ENCODE results near the gene ANGPTL2. TPM values are rescaled to one million over a fixed set of nuclear protein-coding genes. Genes with fewer than 3 reads are reported as not detected.
"Not testable (repeated sequence)": the region's sequence is repeated elsewhere in the genome, so short reads cannot be mapped to it uniquely, and the experiment has no call there.

The ANGPTL2 gene, protein sequence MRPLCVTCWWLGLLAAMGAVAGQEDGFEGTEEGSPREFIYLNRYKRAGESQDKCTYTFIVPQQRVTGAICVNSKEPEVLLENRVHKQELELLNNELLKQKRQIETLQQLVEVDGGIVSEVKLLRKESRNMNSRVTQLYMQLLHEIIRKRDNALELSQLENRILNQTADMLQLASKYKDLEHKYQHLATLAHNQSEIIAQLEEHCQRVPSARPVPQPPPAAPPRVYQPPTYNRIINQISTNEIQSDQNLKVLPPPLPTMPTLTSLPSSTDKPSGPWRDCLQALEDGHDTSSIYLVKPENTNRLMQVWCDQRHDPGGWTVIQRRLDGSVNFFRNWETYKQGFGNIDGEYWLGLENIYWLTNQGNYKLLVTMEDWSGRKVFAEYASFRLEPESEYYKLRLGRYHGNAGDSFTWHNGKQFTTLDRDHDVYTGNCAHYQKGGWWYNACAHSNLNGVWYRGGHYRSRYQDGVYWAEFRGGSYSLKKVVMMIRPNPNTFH
- total RNA-seq = not detected in 2 replicates

DNA sequence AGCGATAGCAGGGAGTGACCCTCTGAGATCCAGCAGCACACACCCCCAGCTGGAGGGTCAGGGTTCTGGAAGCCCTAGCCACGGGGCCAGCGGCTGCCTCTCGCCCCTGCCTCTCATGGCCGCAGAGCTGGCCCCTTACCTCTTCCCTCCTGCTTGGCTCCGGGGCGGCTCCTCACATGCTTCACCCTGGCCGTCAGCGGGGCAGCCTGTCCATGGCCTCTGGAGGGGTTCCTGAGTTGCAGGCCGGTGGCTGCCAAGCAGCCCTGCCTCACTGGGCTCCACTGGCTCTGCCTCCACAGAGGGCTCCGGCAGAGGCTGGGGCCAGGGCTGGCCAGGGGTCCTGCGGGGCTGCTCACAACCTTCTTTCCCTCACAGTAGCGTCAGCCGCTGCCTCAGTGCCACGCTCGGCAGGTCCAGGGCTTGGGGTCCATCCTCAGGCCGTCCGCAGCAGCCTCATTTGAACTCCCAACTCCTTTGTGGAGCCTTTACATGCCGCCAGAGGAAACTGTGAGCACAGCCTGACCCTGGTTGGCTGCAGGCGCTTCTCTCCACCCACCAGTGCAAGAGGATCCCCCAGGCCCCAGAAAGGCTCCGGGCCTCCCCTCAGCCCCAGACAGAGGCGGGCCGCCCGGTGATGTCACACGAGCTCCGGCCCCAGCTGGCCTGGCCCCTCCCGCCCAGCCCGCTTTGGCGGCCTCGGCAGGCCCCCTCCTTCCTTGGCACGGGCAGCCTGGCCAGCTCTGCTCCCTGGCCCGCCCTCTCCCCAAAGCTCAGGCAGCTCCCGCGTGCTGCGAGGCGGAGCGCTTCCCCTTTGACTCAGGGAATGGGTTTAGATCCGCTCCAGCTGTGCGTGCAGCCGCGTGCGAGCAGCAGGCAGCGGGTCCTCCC, at the start of gene ANGPTL2:
Gene ANGPTL2, minus strand, starts transcription at position 460 of the 888 bp plus-strand sequence. CDS start 13,904 bp downstream, outside the sequence.
- Mint-ChIP-seq H3K27ac (no peak within 1 kb of the TSS), H3K9me3 (no peaks in the 10 kb centered on the region)

DNA sequence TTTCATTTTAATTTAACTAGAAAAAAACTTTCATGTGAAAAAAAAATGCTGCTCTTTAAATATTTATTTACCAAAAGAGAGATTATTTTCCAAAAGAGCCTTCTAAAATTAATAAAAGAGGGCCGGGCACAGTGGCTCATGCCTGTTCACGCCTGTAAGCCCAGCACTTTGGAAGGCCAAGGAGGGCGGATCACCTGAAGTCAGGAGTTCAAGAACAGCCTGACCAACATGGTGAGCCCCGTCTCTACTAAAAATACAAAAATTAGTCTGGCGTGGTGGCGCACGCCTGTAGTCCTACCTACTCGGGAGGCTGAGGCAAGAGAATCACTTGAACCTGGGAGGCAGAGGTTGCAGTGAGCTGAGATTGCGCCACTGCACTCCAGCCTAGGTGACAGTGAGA, 48.9 kb upstream of the ANGPTL2 start:
- H3K4me3 Mint-ChIP-seq (ENCODE audit: low read depth); H3K27me3 Mint-ChIP-seq (ENCODE audit: low read depth); intact Hi-C loops (cut with micrococcal nuclease); H3K4me1 Mint-ChIP-seq (ENCODE audit: low read depth); H3K9me3 Mint-ChIP-seq; H3K27ac Mint-ChIP-seq; DNase-seq (ENCODE audit: low spot score); H3K36me3 Mint-ChIP-seq (ENCODE audit: low read depth): not testable (repeated sequence)

More for the DNA sequence above, at the start of gene ANGPTL2:
- intact Hi-C loops (cut with micrococcal nuclease) = no loop called here
- no peak for DNase-seq (ENCODE audit: low spot score)
- H3K27me3 Mint-ChIP-seq (ENCODE audit: low read depth) = peaks cover 68% of the 10 kb centered on the region
- no peak within 1 kb of the TSS for H3K4me3 Mint-ChIP-seq (ENCODE audit: low read depth)
- no peaks in the 10 kb centered on the region for H3K4me1 Mint-ChIP-seq (ENCODE audit: low read depth)
- H3K36me3 Mint-ChIP-seq (ENCODE audit: low read depth) = no peaks in the 10 kb centered on the region

DNA sequence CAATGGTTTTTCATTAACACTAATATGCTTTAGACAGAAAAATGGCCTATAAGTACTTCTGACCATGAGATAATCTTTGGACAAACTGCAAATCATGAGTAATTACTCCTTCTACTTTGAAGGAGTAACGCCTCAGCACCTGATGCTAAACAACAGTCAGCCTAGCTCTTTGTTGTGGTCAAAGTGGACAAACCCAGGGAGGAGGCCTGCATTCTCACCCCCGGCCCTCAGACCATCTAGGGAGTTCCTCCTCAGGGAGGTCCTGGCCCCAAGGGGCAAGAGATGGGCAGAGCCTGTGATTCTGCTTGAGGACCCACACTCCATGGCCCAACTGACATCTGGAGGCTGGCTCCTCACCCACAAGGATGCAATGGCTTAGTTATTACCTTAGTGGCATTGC, 48.2 kb upstream of the ANGPTL2 start:
- Mint-ChIP-seq H3K27ac (no peak overlapping the region), H3K27me3 (ENCODE audit: low read depth) (peaks cover 10% of the 10 kb centered on the region), H3K9me3 (no peaks in the 10 kb centered on the region), H3K4me1 (ENCODE audit: low read depth) (no peaks in the 10 kb centered on the region), H3K4me3 (ENCODE audit: low read depth) (no peak overlapping the region), H3K36me3 (ENCODE audit: low read depth) (no peaks in the 10 kb centered on the region)
- no peak for DNase-seq (ENCODE audit: low spot score)
- intact Hi-C loops (cut with micrococcal nuclease) = no loop called here

DNA sequence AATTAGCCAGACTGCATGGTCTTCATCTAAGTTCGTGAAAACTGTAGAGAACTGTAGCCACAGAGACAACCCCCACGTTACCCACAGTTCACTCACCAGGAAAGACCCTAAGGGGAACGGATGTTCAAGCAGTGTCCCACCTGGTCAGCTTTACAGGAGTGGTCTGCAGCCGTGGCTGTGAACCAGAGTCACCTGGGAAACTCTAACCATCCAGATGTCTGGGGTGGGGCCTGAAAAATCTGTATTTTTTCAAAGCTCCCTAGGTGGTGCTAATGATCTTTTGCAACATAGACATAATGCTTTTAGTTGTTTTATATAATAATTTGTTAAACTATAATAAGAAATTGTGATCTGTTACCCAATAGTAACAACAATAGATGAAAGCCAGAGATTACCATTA, 47.7 kb upstream of the ANGPTL2 start:
- DNase-seq (ENCODE audit: low spot score) = no peak
- intact Hi-C loops (cut with micrococcal nuclease) = no loop called here
- no peak overlapping the region for H3K4me3 Mint-ChIP-seq (ENCODE audit: low read depth)
- peaks cover 13% of the 10 kb centered on the region for H3K27me3 Mint-ChIP-seq (ENCODE audit: low read depth)
- no peaks in the 10 kb centered on the region for H3K36me3 Mint-ChIP-seq (ENCODE audit: low read depth)
- no peak overlapping the region for H3K27ac Mint-ChIP-seq
- H3K4me1 Mint-ChIP-seq (ENCODE audit: low read depth) = no peaks in the 10 kb centered on the region
- H3K9me3 Mint-ChIP-seq = no peaks in the 10 kb centered on the region

DNA sequence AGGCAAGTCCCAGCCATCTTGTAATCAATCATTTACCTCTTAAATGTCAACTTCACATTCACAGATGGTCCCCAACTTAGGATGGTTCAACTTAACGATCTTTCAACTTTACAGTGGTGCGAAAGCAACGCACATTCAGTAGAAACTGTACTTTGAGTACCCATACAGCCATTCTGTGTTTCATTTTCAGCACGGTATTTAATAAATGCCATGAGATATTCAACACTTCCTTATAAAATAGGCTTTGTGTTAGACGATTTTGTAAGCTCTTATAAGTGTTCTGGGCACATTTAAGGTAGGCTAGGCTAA, 47.1 kb upstream of the ANGPTL2 start:
- H3K9me3 Mint-ChIP-seq = no peaks in the 10 kb centered on the region
- peaks cover 13% of the 10 kb centered on the region for H3K27me3 Mint-ChIP-seq (ENCODE audit: low read depth)
- H3K27ac Mint-ChIP-seq = no peak overlapping the region
- DNase-seq (ENCODE audit: low spot score) = no peak
- H3K36me3 Mint-ChIP-seq (ENCODE audit: low read depth) = no peaks in the 10 kb centered on the region
- no peaks in the 10 kb centered on the region for H3K4me1 Mint-ChIP-seq (ENCODE audit: low read depth)
- intact Hi-C loops (cut with micrococcal nuclease) = no loop called here
- H3K4me3 Mint-ChIP-seq (ENCODE audit: low read depth) = no peak overlapping the region

DNA sequence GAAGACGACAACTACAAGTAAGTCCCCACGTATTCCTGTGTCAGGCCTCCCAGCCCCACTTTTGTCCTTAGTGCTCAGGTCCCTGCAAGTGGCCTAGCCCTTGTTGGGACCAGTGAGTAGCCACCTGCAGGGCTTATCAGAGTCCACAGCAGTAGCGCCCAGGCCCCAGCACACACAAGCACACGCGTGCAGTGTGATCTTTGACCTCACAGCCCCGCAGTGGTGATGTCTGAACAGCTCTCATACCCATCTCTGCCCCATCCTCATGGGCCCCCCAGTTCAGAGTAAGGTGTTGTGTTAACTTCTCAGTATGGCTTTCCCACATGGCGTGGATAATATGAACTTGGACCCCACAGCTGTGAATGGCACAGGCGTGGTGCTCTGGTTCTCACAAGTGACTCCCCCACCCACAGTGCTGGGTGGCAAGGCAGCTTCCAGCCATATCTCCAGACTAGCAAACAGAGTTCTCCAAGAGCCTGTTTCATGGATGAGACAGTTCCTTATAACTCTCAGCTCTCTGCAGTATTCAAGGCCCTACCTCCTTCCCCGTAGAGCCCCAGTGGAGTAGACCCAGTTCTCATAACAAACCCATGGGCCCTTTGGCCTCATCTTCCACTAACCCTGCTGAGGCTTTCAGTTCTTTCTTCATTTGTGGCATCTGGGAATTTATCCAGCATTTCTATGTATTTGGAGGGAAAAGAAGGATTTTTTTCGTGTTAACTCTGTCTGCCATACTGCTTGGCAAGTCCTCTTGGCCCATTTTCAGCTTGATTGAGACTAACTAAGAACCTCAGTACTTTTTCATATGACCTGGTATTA, 46.5 kb upstream of the ANGPTL2 start:
- H3K27ac Mint-ChIP-seq = no peak overlapping the region
- no peak overlapping the region for H3K4me3 Mint-ChIP-seq (ENCODE audit: low read depth)
- peaks cover under 1% of the 10 kb centered on the region for H3K4me1 Mint-ChIP-seq (ENCODE audit: low read depth)
- no peaks in the 10 kb centered on the region for H3K36me3 Mint-ChIP-seq (ENCODE audit: low read depth)
- H3K27me3 Mint-ChIP-seq (ENCODE audit: low read depth) = peaks cover 13% of the 10 kb centered on the region
- no peaks in the 10 kb centered on the region for H3K9me3 Mint-ChIP-seq
- intact Hi-C loops (cut with micrococcal nuclease) = no loop called here
- no peak for DNase-seq (ENCODE audit: low spot score)

DNA sequence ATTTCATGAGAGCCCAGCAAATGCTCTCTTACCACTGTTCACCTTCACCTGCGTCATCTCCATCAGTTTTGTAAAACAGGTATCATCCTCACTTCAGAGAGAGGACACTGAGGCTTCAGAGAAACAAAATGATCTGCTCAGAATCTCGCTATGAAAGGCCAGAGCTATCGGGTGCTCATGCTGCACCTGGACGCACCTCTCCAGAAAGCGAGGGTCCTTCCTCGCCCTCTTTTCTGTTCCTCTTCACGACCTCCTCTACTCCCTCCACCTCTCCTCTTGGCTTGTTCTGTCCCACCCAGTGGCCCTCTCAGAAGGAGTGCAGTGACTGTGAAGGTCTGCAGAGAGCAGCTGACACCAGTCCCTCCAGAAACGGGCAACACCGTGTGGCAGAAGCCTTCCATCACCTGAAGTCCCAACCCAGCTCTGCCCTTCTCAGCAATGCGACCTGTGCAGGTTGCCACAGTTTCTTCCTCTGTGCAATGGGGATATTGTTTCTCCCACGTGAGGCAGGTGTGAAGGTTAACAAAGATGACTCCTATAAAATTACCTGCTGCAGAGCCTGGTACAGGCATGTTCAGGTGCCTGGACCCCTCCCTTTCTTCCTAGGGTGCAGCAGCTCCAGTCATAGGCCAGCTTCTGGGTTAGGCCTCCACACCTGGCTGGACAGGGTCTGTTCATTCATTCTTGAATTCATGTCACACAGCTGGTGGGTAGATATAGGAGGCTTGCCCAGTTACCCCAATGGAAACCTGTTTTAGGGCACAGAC, 45.3 kb upstream of the ANGPTL2 start:
- DNase-seq (ENCODE audit: low spot score) = no peak
- Mint-ChIP-seq H3K4me3 (ENCODE audit: low read depth) (no peak overlapping the region), H3K4me1 (ENCODE audit: low read depth) (peaks cover 11% of the 10 kb centered on the region), H3K27ac (no peak overlapping the region), H3K9me3 (no peaks in the 10 kb centered on the region), H3K36me3 (ENCODE audit: low read depth) (no peaks in the 10 kb centered on the region), H3K27me3 (ENCODE audit: low read depth) (peaks cover 13% of the 10 kb centered on the region)
- intact Hi-C loops (cut with micrococcal nuclease) = no loop called here

DNA sequence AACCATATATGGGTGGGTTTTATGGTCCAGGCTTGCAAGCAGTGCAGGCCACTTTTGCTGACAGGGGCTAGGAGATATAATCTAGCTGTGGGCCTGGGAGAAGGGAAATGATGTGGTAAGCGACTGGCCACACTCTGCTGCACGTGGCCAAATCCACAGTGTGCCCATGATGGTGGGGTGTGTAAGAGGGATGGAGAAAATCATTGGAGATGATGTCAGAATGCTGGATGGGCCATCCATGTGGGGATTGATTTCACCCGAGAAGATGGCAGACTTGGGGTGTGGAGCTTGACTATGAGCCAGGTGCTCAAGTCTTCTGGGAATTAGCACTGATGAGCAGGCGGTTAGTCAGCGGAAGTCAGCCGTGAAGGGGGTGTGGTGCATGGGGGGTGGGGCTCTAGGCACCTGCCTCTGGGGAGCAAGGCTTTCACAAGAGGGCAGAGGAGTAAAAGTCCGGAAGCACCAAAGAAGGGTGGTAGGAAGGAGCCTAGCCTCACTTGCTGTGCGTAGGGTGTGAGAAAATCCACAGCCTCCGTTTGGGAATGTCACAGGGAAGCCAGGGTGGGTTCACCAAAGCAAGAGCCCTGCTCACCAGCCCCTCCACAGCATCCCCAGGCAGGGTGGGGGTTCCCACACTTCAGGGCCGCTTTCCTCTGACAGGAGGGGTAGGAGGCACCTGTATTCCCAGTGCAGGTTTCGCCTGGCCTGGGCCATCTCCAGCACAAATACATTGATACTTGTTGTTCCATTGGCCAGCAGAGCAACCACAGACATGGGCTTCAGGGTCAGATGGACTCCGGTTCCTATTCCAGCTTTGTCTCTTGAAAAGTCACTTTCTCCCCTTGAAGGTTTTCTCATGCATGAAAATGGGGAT, 44.5 kb upstream of the ANGPTL2 start:
- peaks cover 18% of the 10 kb centered on the region for H3K4me1 Mint-ChIP-seq (ENCODE audit: low read depth)
- H3K27me3 Mint-ChIP-seq (ENCODE audit: low read depth) = peaks cover 13% of the 10 kb centered on the region
- no peak overlapping the region for H3K4me3 Mint-ChIP-seq (ENCODE audit: low read depth)
- H3K36me3 Mint-ChIP-seq (ENCODE audit: low read depth) = no peaks in the 10 kb centered on the region
- no peaks in the 10 kb centered on the region for H3K9me3 Mint-ChIP-seq
- intact Hi-C loops (cut with micrococcal nuclease) = no loop called here
- H3K27ac Mint-ChIP-seq = no peak overlapping the region
- no peak for DNase-seq (ENCODE audit: low spot score)

DNA sequence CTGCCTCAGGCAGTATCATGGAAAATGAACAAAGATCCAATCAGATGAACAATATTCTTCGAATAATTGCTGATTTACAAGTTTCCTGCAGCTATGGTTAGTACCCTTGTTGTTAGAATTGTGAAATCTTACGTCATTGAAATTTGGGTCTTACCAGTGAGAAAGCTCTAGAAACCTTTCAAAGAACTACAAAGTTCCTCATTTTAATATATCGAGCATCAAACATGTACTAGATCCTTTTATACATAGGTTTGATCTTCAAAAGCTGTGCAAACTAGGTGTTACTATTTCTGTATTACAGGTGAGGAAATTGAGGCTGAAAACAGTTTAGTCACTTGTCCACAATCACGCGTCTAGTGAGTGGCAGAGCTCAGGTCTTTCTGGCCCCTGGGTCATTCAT, 43.7 kb upstream of the ANGPTL2 start:
- Mint-ChIP-seq H3K4me1 (ENCODE audit: low read depth) (peaks cover 19% of the 10 kb centered on the region), H3K4me3 (ENCODE audit: low read depth) (no peak overlapping the region), H3K27me3 (ENCODE audit: low read depth) (peaks cover 13% of the 10 kb centered on the region), H3K9me3 (no peaks in the 10 kb centered on the region), H3K27ac (no peak overlapping the region), H3K36me3 (ENCODE audit: low read depth) (no peaks in the 10 kb centered on the region)
- DNase-seq (ENCODE audit: low spot score) = no peak
- intact Hi-C loops (cut with micrococcal nuclease) = no loop called here

DNA sequence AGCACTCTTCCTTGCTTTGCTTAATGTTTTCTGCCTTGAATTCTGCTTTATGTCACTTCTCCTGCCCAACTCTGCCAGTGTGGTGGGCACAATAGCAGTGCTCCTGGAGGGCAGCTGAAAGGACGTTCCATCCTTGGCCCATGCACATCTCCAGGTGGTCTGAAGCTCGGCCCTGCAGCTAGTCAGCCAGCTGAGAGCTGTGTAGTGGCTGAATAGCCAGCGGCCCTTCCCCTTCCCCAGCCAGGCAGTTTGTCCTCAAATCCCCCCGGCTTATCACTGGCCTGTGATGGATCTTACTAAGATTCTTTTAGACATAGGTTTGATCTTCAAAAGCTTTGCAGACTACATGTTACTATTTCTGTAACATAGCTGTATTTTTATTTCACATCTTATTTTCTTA, 42.7 kb upstream of the ANGPTL2 start:
- H3K4me3 Mint-ChIP-seq (ENCODE audit: low read depth) = no peak overlapping the region
- H3K27ac Mint-ChIP-seq = no peak overlapping the region
- peaks cover 19% of the 10 kb centered on the region for H3K4me1 Mint-ChIP-seq (ENCODE audit: low read depth)
- no peak for DNase-seq (ENCODE audit: low spot score)
- no peaks in the 10 kb centered on the region for H3K9me3 Mint-ChIP-seq
- H3K36me3 Mint-ChIP-seq (ENCODE audit: low read depth) = no peaks in the 10 kb centered on the region
- peaks cover 13% of the 10 kb centered on the region for H3K27me3 Mint-ChIP-seq (ENCODE audit: low read depth)
- intact Hi-C loops (cut with micrococcal nuclease) = no loop called here

DNA sequence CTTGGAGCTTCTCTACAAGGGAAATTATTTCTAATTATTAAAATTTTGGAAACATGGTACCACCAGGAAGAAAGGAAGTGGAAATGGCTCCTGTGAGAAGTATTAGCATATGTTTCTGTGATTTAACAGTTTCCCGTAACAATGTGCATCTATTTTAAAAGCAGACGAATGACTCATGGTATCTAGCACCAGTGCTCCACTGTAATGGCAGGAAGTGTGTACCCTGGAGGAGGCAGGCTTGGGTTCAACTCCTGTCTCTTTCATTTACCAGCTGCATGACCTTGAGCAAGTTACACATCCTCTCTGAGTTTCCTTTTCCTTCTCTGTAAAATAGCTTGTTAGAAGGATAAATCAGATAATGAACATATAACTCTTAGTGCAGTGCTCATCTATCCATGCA, 41.0 kb upstream of the ANGPTL2 start:
- Mint-ChIP-seq H3K27me3 (ENCODE audit: low read depth) (peaks cover 13% of the 10 kb centered on the region), H3K27ac (no peak overlapping the region), H3K36me3 (ENCODE audit: low read depth) (no peaks in the 10 kb centered on the region), H3K4me3 (ENCODE audit: low read depth) (no peak overlapping the region), H3K4me1 (ENCODE audit: low read depth) (peaks cover 19% of the 10 kb centered on the region), H3K9me3 (no peaks in the 10 kb centered on the region)
- DNase-seq (ENCODE audit: low spot score) = no peak
- intact Hi-C loops (cut with micrococcal nuclease) = no loop called here

Data from activated T-helper 2 cell treated with anti-CD3 and anti-CD28 coated beads, Interferon-gamma antibody, Interleukin-2, Interleukin-4, amounts not matched to agents 10 μg/mL and 5 μg/mL and 100 μg/mL, durations not matched to agents 14 hours and 24 hours and 36 hours (primary cell).